NCI-H1105 treated with DMSO at 0.1 percent for 48 hours (cell line): ENCODE data around the gene PIGV.

Source experiments
- DNase-seq: peaks from one replicate; lab custom pipeline; 2025; lab: John Stamatoyannopoulos, UW

Gene PIGV

DNA sequence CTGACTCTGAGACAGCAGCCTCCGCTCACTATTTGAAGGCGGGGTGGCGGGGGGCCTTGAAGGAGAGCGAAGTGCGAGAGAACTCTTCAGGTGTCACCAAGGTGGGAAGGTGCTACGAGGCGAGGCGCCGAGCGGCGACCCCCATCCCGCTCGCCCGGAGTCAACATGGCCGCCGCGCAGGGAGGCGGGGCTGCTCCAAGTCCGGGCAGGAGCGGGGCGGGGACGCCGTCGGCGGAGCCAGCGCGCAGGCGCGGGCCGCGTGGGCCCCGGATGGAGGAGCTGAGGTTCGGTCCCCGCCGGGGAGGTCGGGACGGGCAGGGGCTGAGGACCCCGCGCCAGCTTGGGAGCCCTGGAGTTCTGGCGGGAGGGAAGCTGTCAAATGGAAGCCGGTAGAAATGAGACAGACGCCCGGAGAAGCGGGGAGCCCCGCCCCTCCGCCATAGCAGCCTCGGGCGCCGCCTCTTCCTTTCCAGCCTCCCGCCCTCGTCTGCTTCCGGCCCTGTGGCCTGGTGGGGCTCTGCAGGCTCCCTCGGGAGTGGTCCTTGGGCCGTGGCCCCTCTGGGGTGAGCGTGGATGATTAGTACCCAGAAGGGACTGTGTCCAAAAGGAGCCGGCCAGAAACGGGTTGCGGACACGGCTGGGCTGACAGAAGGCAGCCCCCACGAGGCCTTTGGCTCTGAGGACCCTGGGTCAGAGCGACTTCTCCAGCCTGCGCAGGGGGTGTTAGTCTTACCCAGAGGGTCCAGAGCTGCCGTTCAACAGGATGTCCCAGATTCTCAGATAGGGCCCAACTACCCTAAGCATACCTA is at the start of gene PIGV:
Gene PIGV (plus strand): TSS at position 245 of the 809 bp plus-strand sequence. CDS start 2,866 bp downstream, outside the sequence.
- peak; percentile 95 for DNase-seq

DNA sequence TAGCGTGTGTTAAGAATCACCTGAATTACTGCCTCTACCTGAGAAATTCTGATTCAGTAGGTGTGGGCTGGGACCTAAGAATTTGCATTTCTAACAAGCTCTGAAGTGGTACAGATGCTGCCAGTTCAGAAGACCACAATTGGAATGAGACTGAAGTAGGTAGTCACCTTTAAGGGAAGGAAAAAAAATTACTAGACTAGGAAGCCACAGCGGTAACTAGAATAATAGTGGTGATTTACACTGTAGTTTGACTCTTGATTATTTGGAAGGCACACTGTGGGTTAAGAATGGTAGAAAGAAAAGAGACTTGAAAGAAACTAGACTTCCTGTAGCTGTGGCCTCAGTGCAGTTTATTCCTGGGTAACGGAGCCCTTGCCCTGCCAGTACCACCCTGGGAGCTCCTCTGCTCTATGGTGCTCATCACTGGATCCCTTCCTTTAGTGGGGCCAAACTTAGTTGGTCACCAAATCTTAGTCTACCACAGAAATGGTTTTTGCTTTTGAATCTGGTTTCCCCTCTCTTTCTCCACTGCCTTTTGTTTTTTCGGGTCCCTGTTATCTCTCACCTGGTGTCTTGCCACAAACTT is 48.3 kb upstream of the PIGV start:
- DNase-seq, result no peak

DNA sequence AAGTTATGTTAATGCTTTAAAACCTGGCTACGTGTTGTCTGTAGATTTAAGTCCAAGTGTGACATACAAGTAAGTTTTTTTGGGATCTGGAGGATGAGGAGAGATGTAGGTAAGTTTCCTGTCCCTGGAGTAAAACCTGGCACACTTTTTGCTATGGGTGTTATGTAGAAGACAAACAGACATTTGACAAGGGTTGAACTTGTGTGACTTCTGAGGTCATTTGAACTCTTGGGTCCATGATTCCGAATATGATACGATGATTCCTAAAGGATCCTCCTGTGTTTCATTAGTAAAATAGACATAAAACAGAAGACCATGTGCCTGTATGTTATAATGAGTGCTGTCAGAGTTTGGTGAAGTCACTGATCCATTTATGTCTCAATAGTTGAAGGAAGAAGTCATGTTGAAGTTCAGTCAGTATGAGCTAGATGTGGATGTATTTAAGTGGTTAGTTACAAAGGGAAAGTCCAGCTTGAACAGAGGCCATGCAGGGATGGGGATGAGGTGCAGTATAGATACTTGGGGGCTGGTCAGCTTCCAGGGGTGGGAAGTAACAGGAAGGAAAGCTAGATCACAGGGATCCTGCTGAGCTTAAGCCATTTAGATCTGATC is 47.6 kb upstream of the PIGV start:
- no peak for DNase-seq

- no peak for DNase-seq
These were observed 46.8 kb upstream of the PIGV start for GRCh38 chr1:26740952-26741351.

DNA sequence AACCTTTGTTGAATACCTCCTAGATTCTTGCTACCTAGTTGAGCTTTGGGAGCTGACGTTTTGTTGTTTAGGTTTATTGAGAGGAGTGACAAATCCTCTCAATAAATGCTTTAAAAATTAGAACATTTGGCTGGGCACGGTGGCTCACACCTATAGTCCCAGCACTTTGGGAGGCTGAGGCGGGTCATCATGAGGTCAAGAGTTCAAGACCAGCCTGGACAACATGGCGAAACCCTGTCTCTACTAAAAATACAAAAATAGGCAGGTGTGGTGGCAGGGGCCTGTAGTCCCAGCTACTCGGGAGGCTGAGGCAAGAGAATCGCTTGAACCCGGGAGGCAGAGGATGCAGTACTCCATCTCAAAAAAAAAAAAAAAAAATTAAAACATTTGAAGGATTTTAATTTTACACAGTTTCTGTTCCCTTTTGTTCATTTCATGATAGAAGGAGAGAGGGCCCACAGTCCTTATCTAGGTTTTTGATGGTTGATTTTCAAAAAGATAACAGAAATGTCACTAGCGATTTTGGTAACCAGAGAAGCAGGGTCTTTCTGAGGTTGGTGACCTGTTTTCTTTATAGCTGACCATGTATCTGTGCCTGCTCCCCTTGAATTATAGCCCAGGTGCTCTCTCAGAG is 44.2 kb upstream of the PIGV start:
- no peak for DNase-seq

DNA sequence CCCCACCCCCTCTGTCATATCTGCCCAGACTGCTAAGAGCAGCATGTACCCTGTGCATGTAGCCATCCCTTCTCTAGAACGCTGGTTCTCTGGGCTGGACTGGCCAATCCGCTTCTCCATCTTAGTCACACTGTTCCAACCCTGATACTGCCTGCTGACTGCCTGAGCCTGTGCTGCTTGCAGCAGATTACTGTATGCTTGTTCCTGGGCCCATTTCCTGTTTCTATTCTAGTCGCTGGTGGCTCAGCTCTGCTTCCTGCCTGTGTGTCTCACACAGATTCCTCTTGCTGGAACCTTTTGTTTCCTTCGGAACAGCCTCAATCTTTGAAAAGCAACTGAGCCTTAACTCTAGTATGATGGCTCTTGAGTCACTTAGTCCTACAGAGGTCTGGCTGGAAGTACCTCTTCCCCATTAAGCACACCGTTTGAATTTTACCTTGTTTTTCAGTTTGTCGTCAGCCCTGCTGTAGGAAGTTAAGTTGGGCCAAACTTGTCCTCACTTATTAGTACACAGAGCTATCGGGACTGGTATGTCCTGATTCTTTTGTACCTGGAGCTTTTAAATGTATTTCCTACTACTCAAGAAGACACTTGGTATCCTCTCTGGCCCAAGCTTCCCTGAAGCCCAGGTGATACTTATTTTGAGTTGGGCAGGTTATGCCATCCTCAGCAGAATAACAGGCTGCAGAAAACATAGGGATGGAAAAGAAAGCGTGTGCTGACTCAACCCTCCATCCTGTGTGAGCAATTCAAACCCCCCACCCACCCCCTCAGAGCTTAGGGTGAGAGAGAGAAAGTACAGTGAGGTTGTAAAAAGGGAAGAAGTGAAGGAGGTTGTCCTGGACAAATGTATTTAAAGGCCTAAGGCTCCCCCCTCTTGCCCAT is 43.4 kb upstream of the PIGV start:
- DNase-seq, result no peak

- DNase-seq, result no peak
These were observed 42.6 kb upstream of the PIGV start for GRCh38 chr1:26745191-26745590.

GRCh38 chr1:26747048-26747447 is 40.7 kb upstream of the PIGV start:
- DNase-seq, result no peak

- no peak for DNase-seq
These were observed 39.4 kb upstream of the PIGV start for GRCh38 chr1:26748351-26748750.

DNA sequence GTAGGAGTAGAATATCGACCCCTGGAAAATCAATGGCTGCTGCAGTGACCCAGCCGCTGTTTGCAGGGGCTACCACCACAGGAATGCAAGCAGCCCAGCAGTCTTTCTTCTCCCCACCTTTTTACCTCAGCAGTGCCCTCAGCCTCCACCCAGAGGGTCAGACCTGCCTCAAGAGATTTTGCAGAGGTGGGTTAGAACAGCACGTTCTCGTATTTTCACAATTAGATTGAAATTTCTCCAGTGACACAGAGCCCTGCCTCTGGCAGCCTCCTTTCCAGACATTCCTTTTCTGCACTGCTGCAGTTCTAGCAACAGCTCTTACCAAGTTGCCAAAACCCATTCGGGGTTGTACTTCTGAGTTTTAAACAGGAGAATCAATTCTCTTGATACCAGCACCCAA is 38.3 kb upstream of the PIGV start:
- DNase-seq, result no peak

DNA sequence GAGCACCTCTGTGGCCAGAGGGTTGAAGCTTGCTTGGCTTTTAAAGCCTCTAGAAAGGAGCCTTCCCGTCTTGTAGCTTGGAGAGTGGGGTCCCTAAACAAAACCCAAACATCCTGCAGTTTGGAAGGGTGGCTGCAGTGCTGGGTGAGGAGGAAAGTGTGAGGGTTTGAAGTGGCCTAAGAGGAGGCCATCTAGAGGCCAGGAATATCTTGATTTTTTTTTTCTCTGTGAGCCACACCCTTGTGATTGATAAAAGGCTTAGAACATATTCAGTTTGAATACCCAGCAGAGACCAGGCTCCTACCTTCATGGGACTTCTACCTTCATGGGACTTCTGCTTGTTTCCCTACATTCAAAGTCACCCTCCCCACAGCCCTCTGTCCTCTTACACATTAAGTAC is 37.3 kb upstream of the PIGV start:
- DNase-seq, result no peak

DNA sequence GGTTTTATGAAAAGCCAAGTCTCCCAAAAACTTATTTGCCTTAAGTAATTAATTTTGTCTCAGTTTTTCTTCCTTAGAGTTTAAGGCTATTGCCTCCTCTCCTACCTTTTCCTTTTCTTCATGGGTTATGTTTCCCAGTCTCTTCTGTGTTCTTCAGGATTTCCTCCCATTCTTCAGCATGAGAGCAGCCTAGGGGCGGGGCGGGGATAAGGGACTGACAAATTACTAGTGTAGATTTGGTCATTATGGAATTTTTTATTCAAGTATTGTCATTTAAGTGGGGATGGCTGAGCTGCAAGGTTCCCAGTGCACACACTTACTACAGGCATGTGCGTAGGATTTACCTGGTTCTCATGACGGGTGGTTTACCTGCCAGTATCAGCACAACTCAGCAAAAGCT is 35.2 kb upstream of the PIGV start:
- DNase-seq, result no peak

DNA sequence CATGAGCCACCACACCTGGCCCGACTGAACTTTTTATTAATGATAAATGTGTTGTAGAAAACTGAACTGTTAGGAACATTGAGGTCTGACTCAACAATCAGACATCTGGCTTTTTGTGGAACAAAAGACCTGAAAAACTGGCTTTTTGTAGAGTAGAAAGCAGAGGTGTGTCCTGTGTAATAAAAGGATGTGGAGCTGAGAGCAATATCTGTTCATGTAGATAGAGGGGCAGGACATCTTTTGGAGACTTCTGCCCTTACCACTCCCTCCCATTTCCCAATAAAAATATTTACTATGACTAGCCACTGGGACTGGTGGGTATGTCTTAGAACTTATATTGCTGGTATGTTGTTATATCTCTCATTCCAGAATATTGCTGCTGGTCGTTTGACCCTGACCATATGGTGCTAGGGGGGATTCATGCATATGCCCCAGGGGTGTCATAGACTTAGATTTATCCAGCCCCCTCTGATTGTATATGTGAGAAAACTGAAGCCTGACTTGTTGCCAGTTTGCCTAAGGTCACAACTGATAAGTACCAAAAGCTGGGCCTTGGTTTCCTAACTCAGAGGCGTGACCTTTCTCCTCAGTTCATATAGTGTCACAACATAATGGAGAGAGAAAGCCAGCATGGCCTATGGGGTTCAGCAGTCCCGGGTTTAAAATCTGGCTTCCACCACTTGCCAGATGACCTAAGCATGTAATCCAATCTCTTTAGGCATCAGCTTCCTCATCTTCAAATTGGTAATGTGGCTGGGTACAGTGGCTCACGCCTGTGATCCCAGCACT is 33.5 kb upstream of the PIGV start:
- DNase-seq, result no peak

DNA sequence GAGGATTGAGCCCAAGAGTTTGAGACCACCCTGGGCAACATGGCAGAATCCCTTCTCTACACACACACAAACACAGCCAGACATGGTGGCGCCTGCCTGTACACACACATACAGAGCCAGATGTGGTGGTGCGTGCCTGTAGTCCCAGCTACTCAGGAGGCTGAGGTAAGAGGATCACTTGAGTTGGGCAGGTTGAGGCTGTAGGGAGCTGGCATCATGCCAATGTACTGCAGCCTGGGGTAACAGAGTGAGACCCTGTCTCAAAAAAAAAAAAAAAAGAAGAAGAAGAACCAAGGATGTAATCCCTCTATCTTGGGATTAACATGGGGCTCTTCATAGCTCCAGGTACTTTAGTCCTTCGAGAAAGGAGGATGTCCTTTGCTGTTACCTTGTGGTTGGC is 29.4 kb upstream of the PIGV start:
- no peak for DNase-seq

GRCh38 chr1:26759531-26759930 is 28.2 kb upstream of the PIGV start:
- DNase-seq, result no peak

- no peak for DNase-seq
These were observed 26.5 kb upstream of the PIGV start for GRCh38 chr1:26761217-26761616.

DNA sequence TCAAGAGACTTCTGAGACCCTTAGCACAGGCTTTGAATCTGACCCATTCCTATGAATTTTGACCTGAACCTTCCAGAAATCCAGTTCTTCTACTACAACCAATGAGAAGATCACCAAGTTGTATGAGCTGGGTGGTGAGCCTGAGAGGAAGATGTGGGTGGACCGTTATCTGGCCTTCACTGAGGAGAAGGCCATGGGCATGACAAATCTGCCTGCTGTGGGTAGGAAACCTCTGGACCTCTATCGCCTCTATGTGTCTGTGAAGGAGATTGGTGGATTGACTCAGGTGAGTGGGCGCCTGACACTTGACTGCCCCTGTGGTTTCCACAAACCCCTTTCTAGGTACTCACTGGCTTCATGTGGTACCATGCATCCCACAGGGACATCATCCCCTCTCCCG is 20.0 kb upstream of the PIGV start:
- DNase-seq, result no peak

- DNase-seq, result peak; percentile 19
These were observed 19.0 kb upstream of the PIGV start for GRCh38 chr1:26768755-26769154.

GRCh38 chr1:26771285-26771642 is 16.5 kb upstream of the PIGV start:
- DNase-seq, result no peak

- no peak for DNase-seq
These were observed 16.0 kb upstream of the PIGV start for GRCh38 chr1:26771643-26772321.

DNA sequence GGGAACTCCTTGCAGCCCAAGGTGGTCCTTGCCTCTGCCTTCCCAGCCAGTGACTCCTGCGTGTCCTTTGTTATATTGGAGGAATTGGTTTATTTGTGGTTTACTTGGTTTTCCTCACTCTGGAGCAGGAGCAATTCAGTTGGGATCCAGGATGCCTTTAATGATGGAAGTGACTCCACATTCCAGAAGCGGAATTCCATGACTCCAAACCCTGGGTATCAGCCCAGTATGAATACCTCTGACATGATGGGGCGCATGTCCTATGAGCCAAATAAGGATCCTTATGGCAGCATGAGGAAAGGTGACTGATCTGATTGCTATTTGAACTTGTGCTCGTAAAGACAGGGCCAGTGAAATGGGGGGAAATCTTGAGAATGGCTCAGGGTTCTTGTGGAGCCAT is 15.1 kb upstream of the PIGV start:
- DNase-seq, result no peak
